ENCODE data around the gene CASK. TPM values are rescaled to one million over a fixed set of nuclear protein-coding genes. Genes with fewer than 3 reads are reported as not detected.

The CASK gene
- total RNA-seq, 6 donors from 2014 or later = 25.1 to 61.6 (median 35.3) TPM

- Histone ChIP-seq H3K27ac (no peak overlapping the region), H3K9me3 (no peaks in the 10 kb centered on the region), H3K27me3 (no peaks in the 10 kb centered on the region), H3K4me3 (no peak overlapping the region), H3K36me3 (no peaks in the 10 kb centered on the region), H3K4me1 (no peaks in the 10 kb centered on the region)
- ATAC-seq (ENCODE audit: low FRiP score in 2 of 2) (no peak), DNase-seq (no peak)
- TF ChIP-seq POLR2A (IDR thresholded peaks at IDR 0.05) (no peak), POLR2AphosphoS5 (IDR thresholded peaks at IDR 0.05) (no peak), EP300 (IDR thresholded peaks at IDR 0.05) (no peak), CTCF (IDR thresholded peaks at IDR 0.05) (no peak)
These were observed 161.7 kb downstream of the CASK start for GRCh38 chrX:41761702-41762101.

GRCh38 chrX:41761169-41761568 lies 162.2 kb downstream of the CASK start:
- Histone ChIP-seq H3K27ac (no peak overlapping the region), H3K4me3 (no peak overlapping the region), H3K9me3 (no peaks in the 10 kb centered on the region), H3K4me1 (no peaks in the 10 kb centered on the region), H3K36me3 (no peaks in the 10 kb centered on the region), H3K27me3 (no peaks in the 10 kb centered on the region)
- no peak for DNase-seq
- WGBS, 2 donors = 45 to 52% methylated on average over 3 of the region's 3 CpGs
- ATAC-seq (ENCODE audit: low FRiP score in 2 of 2) = no peak
- no peak for TF ChIP-seq POLR2AphosphoS5 (IDR thresholded peaks at IDR 0.05)
- TF ChIP-seq EP300 (IDR thresholded peaks at IDR 0.05) = no peak
- TF ChIP-seq POLR2A (IDR thresholded peaks at IDR 0.05) = no peak
- TF ChIP-seq CTCF (IDR thresholded peaks at IDR 0.05) = no peak

- no peaks in the 10 kb centered on the region for H3K36me3 ChIP-seq
- DNase-seq (no peak), ATAC-seq (ENCODE audit: low FRiP score in 2 of 2) (no peak)
- no peaks in the 10 kb centered on the region for H3K27me3 ChIP-seq
- H3K9me3 ChIP-seq = no peaks in the 10 kb centered on the region
- H3K4me3 ChIP-seq = no peak overlapping the region
- TF ChIP-seq POLR2AphosphoS5 (IDR thresholded peaks at IDR 0.05) (no peak), CTCF (IDR thresholded peaks at IDR 0.05) (peak in 4 of 6 experiments; percentile 26 to 43 (median 32))
- H3K4me1 ChIP-seq = no peaks in the 10 kb centered on the region
- WGBS, 2 donors = 37 to 65% methylated on average over 3 of the region's 3 CpGs
- no peak overlapping the region for H3K27ac ChIP-seq
These were observed 163.5 kb downstream of the CASK start for GRCh38 chrX:41759817-41760216.

- Histone ChIP-seq H3K9me3 (no peaks in the 10 kb centered on the region), H3K36me3 (no peaks in the 10 kb centered on the region), H3K4me1 (no peaks in the 10 kb centered on the region), H3K4me3 (no peak overlapping the region), H3K27me3 (no peaks in the 10 kb centered on the region), H3K27ac (no peak overlapping the region)
- DNase-seq (no peak), ATAC-seq (ENCODE audit: low FRiP score in 2 of 2) (no peak)
- no peak for TF ChIP-seq POLR2AphosphoS5 (IDR thresholded peaks at IDR 0.05)
- TF ChIP-seq CTCF (IDR thresholded peaks at IDR 0.05) = no peak
- no peak for TF ChIP-seq EP300 (IDR thresholded peaks at IDR 0.05)
- TF ChIP-seq POLR2A (IDR thresholded peaks at IDR 0.05) = no peak
- WGBS, 2 donors = 92 to 93% methylated on average over 2 of the region's 2 CpGs
These were observed 165.0 kb downstream of the CASK start for GRCh38 chrX:41758401-41758800.

GRCh38 chrX:41750716-41751115 lies 172.6 kb downstream of the CASK start:
- no peak for TF ChIP-seq EP300 (IDR thresholded peaks at IDR 0.05)
- TF ChIP-seq POLR2AphosphoS5 (IDR thresholded peaks at IDR 0.05) = no peak
- TF ChIP-seq CTCF (IDR thresholded peaks at IDR 0.05) = no peak
- TF ChIP-seq POLR2A (IDR thresholded peaks at IDR 0.05) = no peak
- Histone ChIP-seq H3K9me3 (no peaks in the 10 kb centered on the region), H3K4me3 (no peak overlapping the region), H3K27ac (no peak overlapping the region), H3K36me3 (no peaks in the 10 kb centered on the region), H3K27me3 (no peaks in the 10 kb centered on the region), H3K4me1 (no peaks in the 10 kb centered on the region)
- ATAC-seq (ENCODE audit: low FRiP score in 2 of 2) (no peak), DNase-seq (no peak)
- 66 to 91% methylated on average over 3 of the region's 3 CpGs for whole genome bisulfite sequencing, 2 donors

Measured in upper lobe of left lung (tissue), 6 donors.